ENCODE data around the gene ARHGAP6. TPM values are rescaled to one million over a fixed set of nuclear protein-coding genes. Genes with fewer than 3 reads are reported as not detected.

Gene ARHGAP6
- polyA plus RNA-seq, 3 donors, result 0.31 to 1.1 (median 0.40) TPM

- Histone ChIP-seq H4K20me1 (ENCODE audit: insufficient read depth, low read length) (no peaks in the 10 kb centered on the region), H3K4me1 (ENCODE audit: control insufficient read depth in 1 of 2, insufficient read depth in 2 of 2, low read length in 2 of 2) (peaks cover 10 to 13% of the 10 kb centered on the region in 2 donors), H2AFZ (ENCODE audit: insufficient read depth, low read depth, low read length, poor library complexity, severe bottlenecking) (peak overlapping the region; percentile 7), H3K27ac (ENCODE audit: low read depth in 1 of 2, low read length in 2 of 2) (peak overlapping the region; percentile 58 to 67), H3K4me2 (replicated peaks; ENCODE audit: extremely low read depth, low read length, poor library complexity, severe bottlenecking) (no peak overlapping the region), H3K79me2 (ENCODE audit: insufficient read depth, low read length) (no peaks in the 10 kb centered on the region), H3K9ac (ENCODE audit: insufficient read depth, low read length, poor library complexity, severe bottlenecking) (no peak overlapping the region), H3K4me3 (replicated peaks in 1 of 3; ENCODE audit: low read depth in 2 of 3, low read length in 3 of 3) (no peak overlapping the region), H3K36me3 (replicated peaks in 1 of 2; ENCODE audit: control insufficient read depth in 1 of 2, insufficient read depth in 2 of 2, low read length in 2 of 2) (no peaks in the 10 kb centered on the region), H3K27me3 (ENCODE audit: control insufficient read depth in 2 of 2, insufficient read depth in 2 of 2, low read length in 2 of 2) (no peaks in the 10 kb centered on the region), H3K9me3 (replicated peaks in 1 of 2; ENCODE audit: control insufficient read depth in 1 of 2, insufficient read depth in 1 of 2, low read length in 2 of 2) (no peaks in the 10 kb centered on the region)
- H3K27ac Mint-ChIP-seq, result peak overlapping the region; percentile 77 to 95 (median 85)
- no peaks in the 10 kb centered on the region for H3K27me3 Mint-ChIP-seq (ENCODE audit: low read depth in 3 of 3)
- peaks cover 0 to 4% (median 0%) of the 10 kb centered on the region in 7 donors for H3K9me3 Mint-ChIP-seq
- intact Hi-C loops (cut with micrococcal nuclease), result no loop called here
- no peak overlapping the region for H3K4me3 Mint-ChIP-seq
- H3K4me1 Mint-ChIP-seq, result peaks cover 15% of the 10 kb centered on the region
- peak in 2 of 3 donors; percentile 26 to 31 for DNase-seq
- WGBS (ENCODE audit: insufficient coverage), result 93% methylated on average over 3 of the region's 11 CpGs
- H3K36me3 Mint-ChIP-seq, result no peaks in the 10 kb centered on the region
- TF ChIP-seq, protein P1, sequence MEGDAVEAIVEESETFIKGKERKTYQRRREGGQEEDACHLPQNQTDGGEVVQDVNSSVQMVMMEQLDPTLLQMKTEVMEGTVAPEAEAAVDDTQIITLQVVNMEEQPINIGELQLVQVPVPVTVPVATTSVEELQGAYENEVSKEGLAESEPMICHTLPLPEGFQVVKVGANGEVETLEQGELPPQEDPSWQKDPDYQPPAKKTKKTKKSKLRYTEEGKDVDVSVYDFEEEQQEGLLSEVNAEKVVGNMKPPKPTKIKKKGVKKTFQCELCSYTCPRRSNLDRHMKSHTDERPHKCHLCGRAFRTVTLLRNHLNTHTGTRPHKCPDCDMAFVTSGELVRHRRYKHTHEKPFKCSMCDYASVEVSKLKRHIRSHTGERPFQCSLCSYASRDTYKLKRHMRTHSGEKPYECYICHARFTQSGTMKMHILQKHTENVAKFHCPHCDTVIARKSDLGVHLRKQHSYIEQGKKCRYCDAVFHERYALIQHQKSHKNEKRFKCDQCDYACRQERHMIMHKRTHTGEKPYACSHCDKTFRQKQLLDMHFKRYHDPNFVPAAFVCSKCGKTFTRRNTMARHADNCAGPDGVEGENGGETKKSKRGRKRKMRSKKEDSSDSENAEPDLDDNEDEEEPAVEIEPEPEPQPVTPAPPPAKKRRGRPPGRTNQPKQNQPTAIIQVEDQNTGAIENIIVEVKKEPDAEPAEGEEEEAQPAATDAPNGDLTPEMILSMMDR (IDR thresholded peaks at IDR 0.05), result no peak
Measured at GRCh38 chrX:11351375-11352295, 314.1 kb downstream of the ARHGAP6 start.

GRCh38 chrX:11349661-11350337 is 315.9 kb downstream of the ARHGAP6 start:
- no peaks in the 10 kb centered on the region for H3K36me3 ChIP-seq (replicated peaks in 1 of 2; ENCODE audit: control insufficient read depth in 1 of 2, insufficient read depth in 2 of 2, low read length in 2 of 2)
- Mint-ChIP-seq H3K27me3 (ENCODE audit: low read depth in 3 of 3) (peaks cover 0 to 3% (median 3%) of the 10 kb centered on the region in 3 donors), H3K4me3 (no peak overlapping the region), H3K36me3 (no peaks in the 10 kb centered on the region), H3K9me3 (peaks cover 0 to 4% (median 0%) of the 10 kb centered on the region in 7 donors), H3K4me1 (peaks cover 15% of the 10 kb centered on the region), H3K27ac (peak overlapping the region in 5 of 7 donors; percentile 80 to 95 (median 88))
- H2AFZ ChIP-seq (ENCODE audit: insufficient read depth, low read depth, low read length, poor library complexity, severe bottlenecking), result no peak overlapping the region
- intact Hi-C loops (cut with micrococcal nuclease), result no loop called here
- H3K4me1 ChIP-seq (ENCODE audit: control insufficient read depth in 1 of 2, insufficient read depth in 2 of 2, low read length in 2 of 2), result peaks cover 10 to 13% of the 10 kb centered on the region in 2 donors
- H3K27me3 ChIP-seq (ENCODE audit: control insufficient read depth in 2 of 2, insufficient read depth in 2 of 2, low read length in 2 of 2), result no peaks in the 10 kb centered on the region
- H3K4me2 ChIP-seq (replicated peaks; ENCODE audit: extremely low read depth, low read length, poor library complexity, severe bottlenecking), result no peak overlapping the region
- no CpG with 5 or more reads among the region's 2 CpGs for WGBS (ENCODE audit: insufficient coverage)
- no peaks in the 10 kb centered on the region for H3K79me2 ChIP-seq (ENCODE audit: insufficient read depth, low read length)
- H3K9me3 ChIP-seq (replicated peaks in 1 of 2; ENCODE audit: control insufficient read depth in 1 of 2, insufficient read depth in 1 of 2, low read length in 2 of 2), result no peaks in the 10 kb centered on the region
- no peaks in the 10 kb centered on the region for H4K20me1 ChIP-seq (ENCODE audit: insufficient read depth, low read length)
- H3K27ac ChIP-seq (ENCODE audit: low read depth in 1 of 2, low read length in 2 of 2), result peak overlapping the region in 1 of 2 donors; percentile 67
- peak in 2 of 3 donors; percentile 15 to 26 for DNase-seq
- no peak overlapping the region for H3K4me3 ChIP-seq (replicated peaks in 1 of 3; ENCODE audit: low read depth in 2 of 3, low read length in 3 of 3)
- no peak overlapping the region for H3K9ac ChIP-seq (ENCODE audit: insufficient read depth, low read length, poor library complexity, severe bottlenecking)
- TF ChIP-seq, protein P1 (IDR thresholded peaks at IDR 0.05), result no peak
